AG09309 (cell line): ENCODE data around the gene CMIP.

ENCODE experiments used
- DNase-seq: peaks from one replicate; pipeline ENCODE4 v3.0.0-alpha.2; 2010; ENCODE audit warnings: low read depth
- H3K4me3 ChIP-seq: 2 replicates; pipeline ENCODE4 v1.5.1; 2011; ENCODE audit warnings: mild to moderate bottlenecking, low read depth, low read length, moderate library complexity; ENCODE audit not compliant: control insufficient read depth
- CTCF ChIP-seq: IDR thresholded peaks from 2 replicates; pipeline ENCODE4 v1.5.1; 2011; ENCODE audit warnings: mild to moderate bottlenecking, low read depth, low read length, inconsistent platforms; ENCODE audit not compliant: insufficient read depth, control insufficient read depth; ENCODE audit errors: missing control alignments

Gene CMIP

DNA sequence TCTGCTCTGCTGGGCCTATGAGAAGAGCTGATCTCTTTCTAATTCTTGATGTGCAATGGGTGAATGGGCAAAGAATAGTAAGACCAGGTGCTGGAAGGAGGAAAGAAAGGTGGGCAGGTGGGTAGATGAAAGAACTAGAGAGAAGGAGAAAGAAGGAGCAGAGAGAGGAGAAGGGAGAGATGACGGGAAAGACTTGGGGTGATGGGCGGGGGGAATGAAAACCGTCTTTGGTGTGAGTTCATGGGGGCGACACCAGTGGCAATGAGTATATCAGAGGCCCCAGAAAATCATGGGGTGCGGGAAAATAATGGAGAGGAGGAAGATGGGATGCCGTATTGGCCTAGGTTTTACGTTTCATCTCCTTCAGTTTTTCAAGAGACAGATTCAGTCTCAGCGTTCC is 205.7 kb downstream of the CMIP start:
- H3K4me3 ChIP-seq: no peak overlapping the region
- no peak for TF ChIP-seq CTCF
- no peak for DNase-seq

- H3K4me3 ChIP-seq: no peak overlapping the region
- no peak for DNase-seq
- TF ChIP-seq CTCF: no peak
Observed at GRCh38 chr16:81650982-81651562, 206.5 kb downstream of the CMIP start.

- H3K4me3 ChIP-seq: no peak overlapping the region
- DNase-seq: no peak
- TF ChIP-seq CTCF: no peak
Observed at GRCh38 chr16:81651758-81652718, 207.4 kb downstream of the CMIP start.

DNA sequence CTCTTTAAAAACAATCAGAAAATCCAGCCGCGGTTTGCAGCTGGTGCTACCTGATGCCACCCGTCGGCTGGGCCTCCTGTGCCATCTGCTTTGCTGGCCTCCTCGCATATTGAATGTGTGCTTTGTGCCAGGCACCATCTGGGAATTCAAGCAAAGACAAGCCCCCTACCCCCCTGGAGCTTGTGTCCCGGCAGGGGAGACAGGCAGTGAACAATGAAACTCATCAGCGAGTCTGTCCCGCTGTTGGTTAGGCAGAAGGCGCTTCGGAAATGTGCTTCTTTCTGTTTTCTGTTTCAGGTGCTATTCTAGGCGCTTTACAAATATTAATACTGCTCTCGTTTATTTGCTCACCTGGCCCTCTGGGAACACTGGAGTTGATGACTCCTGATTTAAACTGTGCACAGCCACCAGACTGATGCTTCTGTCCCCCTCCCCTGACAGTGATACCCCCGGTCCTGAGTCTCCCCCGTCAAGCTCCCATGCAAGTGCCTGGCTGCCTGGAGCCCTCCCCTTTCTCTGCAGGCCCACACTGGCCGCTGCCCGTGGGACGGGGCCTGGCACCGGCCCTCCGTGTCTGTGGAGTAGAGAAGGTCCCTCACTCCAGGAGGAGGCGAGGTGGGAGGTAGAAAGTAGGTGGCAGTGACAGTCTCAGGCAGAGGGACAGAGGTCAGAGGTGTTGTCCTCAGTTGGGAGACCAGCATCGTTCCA is 208.3 kb downstream of the CMIP start:
- H3K4me3 ChIP-seq: no peak overlapping the region
- no peak for DNase-seq
- no peak for TF ChIP-seq CTCF

- no peak overlapping the region for H3K4me3 ChIP-seq
- DNase-seq: no peak
- TF ChIP-seq CTCF: no peak
Observed at GRCh38 chr16:81654346-81654745, 209.7 kb downstream of the CMIP start.

DNA sequence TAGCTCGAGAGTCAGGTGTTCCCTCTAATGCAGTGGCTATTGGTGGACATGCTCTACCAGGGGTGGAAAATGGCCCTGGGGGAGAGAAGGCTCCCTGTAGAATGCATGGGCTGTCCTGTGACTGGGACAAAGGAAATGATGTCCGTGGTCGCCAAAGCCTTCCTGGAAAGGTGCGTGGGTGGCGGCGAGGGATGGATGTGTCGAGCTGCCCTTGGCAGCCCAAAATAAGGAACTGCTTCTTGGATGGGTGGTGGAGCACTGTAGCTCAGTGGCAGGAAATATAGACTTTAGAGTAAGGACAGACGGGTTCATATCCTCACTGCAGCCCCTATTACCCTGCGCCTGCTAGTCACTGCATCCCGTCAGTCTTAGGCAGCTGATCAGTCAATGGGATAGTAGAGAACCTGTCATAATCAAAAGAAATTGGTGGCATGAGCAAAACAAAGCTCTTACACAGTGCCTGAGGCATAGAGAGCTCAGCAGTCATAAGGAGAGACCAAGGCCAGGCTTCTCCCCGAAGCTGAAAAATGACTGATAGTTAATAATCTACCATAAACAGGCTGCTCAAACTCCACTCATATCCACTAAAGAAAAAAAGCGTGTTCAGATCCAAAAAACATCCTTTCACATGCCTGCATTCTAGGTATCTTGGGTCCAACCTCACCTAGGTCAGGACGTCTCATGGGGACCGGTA is 211.0 kb downstream of the CMIP start:
- H3K4me3 ChIP-seq: no peak overlapping the region
- TF ChIP-seq CTCF: no peak
- DNase-seq: no peak
